HepG2 (cell line): Measurements from ENCODE around the gene SRSF4. TPM values are rescaled to one million over a fixed set of nuclear protein-coding genes. Genes with fewer than 3 reads are reported as not detected.
A peak's percentile ranks its signal among the peaks of the same experiment; 100 is the strongest.

Experiments used
- ATF3 ChIP-seq: sonication (generic); formaldehyde crosslinking; IDR thresholded peaks from 2 replicates; pipeline ENCODE4 v1.4.0; 2020; ENCODE audit warnings: missing genetic modification reagents
- FOSL2 ChIP-seq: sonication (generic); formaldehyde crosslinking; IDR thresholded peaks from 2 replicates; pipeline ENCODE4 v1.4.0; 2020; ENCODE audit warnings: missing genetic modification reagents
- FOXC1 ChIP-seq: sonication (generic); formaldehyde crosslinking; IDR thresholded peaks from 2 replicates; pipeline ENCODE4 v1.8.0; 2022; ENCODE audit warnings: mild to moderate bottlenecking, missing genetic modification reagents, borderline replicate concordance
- FOXM1 ChIP-seq: sonication (generic); formaldehyde crosslinking; IDR thresholded peaks from 2 replicates; pipeline ENCODE4 v1.5.0; 2020; ENCODE audit warnings: missing genetic modification reagents
- FOXP4 ChIP-seq: sonication (generic); formaldehyde crosslinking; IDR thresholded peaks from 2 replicates; pipeline ENCODE4 v1.4.0; 2020; ENCODE audit warnings: missing genetic modification reagents
- HDAC1 ChIP-seq: sonication (generic); formaldehyde crosslinking; IDR thresholded peaks from 2 replicates; pipeline ENCODE4 v1.5.1; 2020; ENCODE audit warnings: mild to moderate bottlenecking, missing genetic modification reagents
- HDAC6 ChIP-seq: fragments of 200-600 bp; sonication (generic); IDR thresholded peaks from 2 replicates; pipeline ENCODE4 v1.7.0; 2017; ENCODE audit warnings: mild to moderate bottlenecking, antibody characterized with exemption, low read length, low read depth
- HNF4G ChIP-seq, 2 experiments: sonication (generic) in 1 of 2; formaldehyde crosslinking in 1 of 2; IDR thresholded peaks; 2 replicates each; pipeline versions ENCODE4 v1.4.0 to v1.6.1; 2011 to 2020; ENCODE audit warnings: borderline replicate concordance in 2 of 2, low read depth in 2 of 2, mild to moderate bottlenecking in 2 of 2, low read length in 1 of 2, missing genetic modification reagents in 1 of 2, moderate library complexity in 1 of 2
- KLF9 ChIP-seq: IDR thresholded peaks from 2 replicates; pipeline ENCODE4 v1.6.1; 2016; ENCODE audit warnings: low read depth
- MLLT10 ChIP-seq: sonication (generic); formaldehyde crosslinking; IDR thresholded peaks from 2 replicates; pipeline ENCODE4 v1.4.0; 2020; ENCODE audit warnings: missing genetic modification reagents
- NAIF1 ChIP-seq: sonication (generic); formaldehyde crosslinking; IDR thresholded peaks from 2 replicates; pipeline ENCODE4 v1.5.0; 2020; ENCODE audit warnings: mild to moderate bottlenecking, missing genetic modification reagents, borderline replicate concordance
- NFIC ChIP-seq: IDR thresholded peaks from 2 replicates; pipeline ENCODE4 v1.6.1; 2012; ENCODE audit warnings: mild to moderate bottlenecking, low read length, inconsistent platforms
- NFYC ChIP-seq: IDR thresholded peaks from 2 replicates; pipeline ENCODE4 v1.6.1; 2016; ENCODE audit warnings: missing genetic modification reagents, missing compliant biosample characterization
- PCBP1 ChIP-seq: fragments of 200-400 bp; formaldehyde crosslinking; IDR thresholded peaks from 2 replicates; pipeline ENCODE4 v1.6.1; 2017; ENCODE audit warnings: mild to moderate bottlenecking, low read depth, low read length, borderline replicate concordance
- PITX1 ChIP-seq: sonication (generic); formaldehyde crosslinking; IDR thresholded peaks from 2 replicates; pipeline ENCODE4 v1.5.1; 2020; ENCODE audit warnings: mild to moderate bottlenecking, missing genetic modification reagents
- RFXAP ChIP-seq: sonication (generic); formaldehyde crosslinking; IDR thresholded peaks from 2 replicates; pipeline ENCODE4 v1.4.0; 2020; ENCODE audit warnings: missing genetic modification reagents, borderline replicate concordance
- SAP130 ChIP-seq: IDR thresholded peaks from 2 replicates; pipeline ENCODE4 v1.6.1; 2016; ENCODE audit warnings: low read depth
- SIN3B ChIP-seq: fragments of 150-350 bp; IDR thresholded peaks from 2 replicates; pipeline ENCODE4 v1.6.1; 2014; ENCODE audit warnings: low read length
- SMARCE1 ChIP-seq: fragments of 450-650 bp; IDR thresholded peaks from 2 replicates; pipeline ENCODE4 v1.6.1; 2017; ENCODE audit warnings: borderline replicate concordance
- XRCC5 ChIP-seq: fragments of 200-400 bp; formaldehyde crosslinking; optimal IDR thresholded peaks from 2 replicates; pipeline ENCODE3; 2017; ENCODE audit warnings: mild to moderate bottlenecking, low read length
- ZFP37 ChIP-seq: sonication (generic); formaldehyde crosslinking; IDR thresholded peaks from 2 replicates; pipeline ENCODE4 v1.4.0; 2020; ENCODE audit warnings: missing genetic modification reagents, borderline replicate concordance
- ZNF253 ChIP-seq: sonication (generic); formaldehyde crosslinking; IDR thresholded peaks from 2 replicates; pipeline ENCODE4 v1.8.0; 2022; ENCODE audit warnings: mild to moderate bottlenecking, missing genetic modification reagents, borderline replicate concordance
- ZNF468 ChIP-seq: sonication (generic); formaldehyde crosslinking; IDR thresholded peaks from 2 replicates; pipeline ENCODE4 v1.8.0; 2022; ENCODE audit warnings: mild to moderate bottlenecking, moderate library complexity, missing genetic modification reagents
- ZNF556 ChIP-seq: sonication (generic); formaldehyde crosslinking; IDR thresholded peaks from 2 replicates; pipeline ENCODE4 v1.4.0; 2020; ENCODE audit warnings: mild to moderate bottlenecking, missing genetic modification reagents, borderline replicate concordance
- ZNF619 ChIP-seq: sonication (generic); formaldehyde crosslinking; IDR thresholded peaks from 2 replicates; pipeline ENCODE4 v1.4.0; 2020; ENCODE audit warnings: mild to moderate bottlenecking, missing genetic modification reagents
- ZNF639 ChIP-seq: conservative IDR thresholded peaks from 2 replicates; pipeline ENCODE4 v1.6.1; 2018; ENCODE audit warnings: missing genetic modification reagents
- ZNF703 ChIP-seq: sonication (generic); formaldehyde crosslinking; IDR thresholded peaks from 2 replicates; pipeline ENCODE4 v1.5.1; 2020; ENCODE audit warnings: missing genetic modification reagents, mild to moderate bottlenecking, moderate library complexity, borderline replicate concordance
- polyA plus RNA-seq, 8 experiments: library from polyadenylated mRNA; depleted of rRNA in 3 of 8; stranded (reverse) in 7 of 8; unstranded in 1 of 8; fragments of >200 nt; fragmentation: Illumina TruSeq in 4 of 8; extraction: Trizol in 4 of 8; gene quantifications; 2 replicates each; pipeline versions ENCODE4 v1.2.1 to v1.2.3, GENCODE V29; 2011 to 2016; ENCODE audit warnings: low read depth in 4 of 8, missing spikeins in 1 of 8, mixed read lengths in 1 of 8; ENCODE audit not compliant: insufficient read depth in 1 of 8
- total RNA-seq, 5 experiments: library from RNA; depleted of rRNA; stranded (reverse); fragments of >200 nt; fragmentation: Illumina TruSeq; extraction: Trizol; gene quantifications; 2 replicates each; pipeline ENCODE4 v1.2.3, GENCODE V29; 2016; ENCODE audit warnings: low read depth in 1 of 5

Gene SRSF4
- total and polyA plus RNA-seq, 2 of the 13 experiments (the other 11 are each of a cell fraction or from before 2014, with no cell fraction given): 37.7 to 50.9 TPM

GRCh38 chr1:29181413-29182225, at the start of gene SRSF4 (continued):
- TF ChIP-seq PITX1 (peak; percentile 71; the same call in 1 of the 2 replicates), RFXAP (CRISPR knock-in tag) (peak; percentile 38; the same call in 1 of the 2 replicates), HDAC6 (no peak), FOXM1 (no peak), FOSL2 (CRISPR knock-in tag) (peak; percentile 61), SIN3B (no peak), SMARCE1 (no peak), NFIC (no peak), HDAC1 (peak; percentile 80), FOXC1 (CRISPR knock-in tag) (peak; percentile 87; the same call in 1 of the 2 replicates), NAIF1 (CRISPR knock-in tag) (no peak), ZNF639 (CRISPR knock-in tag) (peak; percentile 94), PCBP1 (no peak), SAP130 (CRISPR knock-in tag) (peak; percentile 88), ZNF619 (CRISPR knock-in tag) (no peak), XRCC5 (peak; percentile 85), ZNF468 (CRISPR knock-in tag) (peak; percentile 87), FOXP4 (peak; percentile 68), ZNF253 (CRISPR knock-in tag) (peak; percentile 94), NFYC (no peak), MLLT10 (CRISPR knock-in tag) (no peak), ZFP37 (no peak), ATF3 (peak; percentile 66), KLF9 (CRISPR knock-in tag) (no peak), ZNF556 (CRISPR knock-in tag) (peak; percentile 96), ZNF703 (CRISPR knock-in tag) (no peak; the same call in 1 of the 2 replicates), HNF4G (IDR thresholded peaks at IDR 0.05; ENCODE audit: borderline replicate concordance, low read depth, low read length) (peak; percentile 83), HNF4G (CRISPR knock-in tag; IDR thresholded peaks at IDR 0.05; ENCODE audit: borderline replicate concordance, low read depth) (peak; percentile 23; the same call in 1 of the 2 replicates)
